RWPE2 (cell line): ENCODE results near the gene LRMDA.

Experiments used
- ATAC-seq: fragments of 200-7000 bp; cut with Tn5 transposase; 3 replicates; pipeline ENCODE4 v1.9.1; 2021; ENCODE audit warnings: low read depth
- DNase-seq: peaks from one replicate; pipeline ENCODE4 v3.0.0-alpha.2; 2020; ENCODE audit warnings: low spot score
- H3K27ac ChIP-seq: fragments of 450-650 bp; 2 replicates; pipeline ENCODE4 v1.5.1; 2017; ENCODE audit warnings: mild to moderate bottlenecking; ENCODE audit not compliant: poor library complexity, severe bottlenecking
- H3K27me3 ChIP-seq: fragments of 250-450 bp; sonication (Bioruptor Pico); 2 replicates; pipeline ENCODE4 v1.5.1; 2021; ENCODE audit warnings: mild to moderate bottlenecking, moderate library complexity; ENCODE audit not compliant: insufficient read depth, poor library complexity, severe bottlenecking
- H3K36me3 ChIP-seq: fragments of 250-450 bp; sonication (Bioruptor Pico); 2 replicates; pipeline ENCODE4 v1.5.1; 2020; ENCODE audit warnings: low read depth, mild to moderate bottlenecking, moderate library complexity
- H3K4me1 ChIP-seq: fragments of 250-450 bp; sonication (Bioruptor Pico); 2 replicates; pipeline ENCODE4 v1.5.1; 2021; ENCODE audit warnings: mild to moderate bottlenecking, moderate library complexity; ENCODE audit not compliant: insufficient read depth, poor library complexity, severe bottlenecking
- H3K4me3 ChIP-seq: fragments of 250-450 bp; sonication (Bioruptor Pico); 2 replicates; pipeline ENCODE4 v1.5.1; 2021; ENCODE audit warnings: mild to moderate bottlenecking, moderate library complexity; ENCODE audit not compliant: severe bottlenecking
- H3K9me3 ChIP-seq: fragments of 250-450 bp; sonication (Bioruptor Pico); 2 replicates; pipeline ENCODE4 v1.5.1; 2021; ENCODE audit warnings: mild to moderate bottlenecking, moderate library complexity; ENCODE audit not compliant: severe bottlenecking
- TF ChIP-seq, protein P1 (sequence below): fragments of 450-650 bp; IDR thresholded peaks from one replicate; pipeline ENCODE4 v1.5.1; 2017; ENCODE audit warnings: mild to moderate bottlenecking, moderate library complexity; ENCODE audit not compliant: poor library complexity, severe bottlenecking

LRMDA gene

DNA sequence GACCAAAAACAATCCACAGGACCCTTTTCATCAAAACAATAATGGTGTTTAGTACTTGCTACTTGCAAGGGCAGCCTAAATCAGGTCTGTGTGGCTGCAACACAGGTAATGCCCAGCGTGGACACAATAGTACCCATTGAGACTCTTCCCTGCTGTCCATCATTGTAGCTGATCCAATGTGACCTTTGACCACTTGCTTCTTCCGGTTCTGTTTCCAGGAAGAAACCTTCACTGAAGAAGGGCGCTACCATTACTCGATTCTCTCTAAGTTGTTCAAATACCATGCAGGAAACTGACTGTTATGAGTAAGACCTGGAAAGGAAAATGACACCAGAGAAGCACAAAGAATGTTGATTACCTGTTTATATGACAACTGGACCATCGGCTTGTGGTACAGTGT lies 1128.9 kb downstream of the LRMDA start:
- H3K4me3 ChIP-seq = no peak overlapping the region
- TF ChIP-seq, protein P1, sequence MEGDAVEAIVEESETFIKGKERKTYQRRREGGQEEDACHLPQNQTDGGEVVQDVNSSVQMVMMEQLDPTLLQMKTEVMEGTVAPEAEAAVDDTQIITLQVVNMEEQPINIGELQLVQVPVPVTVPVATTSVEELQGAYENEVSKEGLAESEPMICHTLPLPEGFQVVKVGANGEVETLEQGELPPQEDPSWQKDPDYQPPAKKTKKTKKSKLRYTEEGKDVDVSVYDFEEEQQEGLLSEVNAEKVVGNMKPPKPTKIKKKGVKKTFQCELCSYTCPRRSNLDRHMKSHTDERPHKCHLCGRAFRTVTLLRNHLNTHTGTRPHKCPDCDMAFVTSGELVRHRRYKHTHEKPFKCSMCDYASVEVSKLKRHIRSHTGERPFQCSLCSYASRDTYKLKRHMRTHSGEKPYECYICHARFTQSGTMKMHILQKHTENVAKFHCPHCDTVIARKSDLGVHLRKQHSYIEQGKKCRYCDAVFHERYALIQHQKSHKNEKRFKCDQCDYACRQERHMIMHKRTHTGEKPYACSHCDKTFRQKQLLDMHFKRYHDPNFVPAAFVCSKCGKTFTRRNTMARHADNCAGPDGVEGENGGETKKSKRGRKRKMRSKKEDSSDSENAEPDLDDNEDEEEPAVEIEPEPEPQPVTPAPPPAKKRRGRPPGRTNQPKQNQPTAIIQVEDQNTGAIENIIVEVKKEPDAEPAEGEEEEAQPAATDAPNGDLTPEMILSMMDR = no peak
- no peak overlapping the region for H3K27ac ChIP-seq
- no peaks in the 10 kb centered on the region for H3K27me3 ChIP-seq
- H3K4me1 ChIP-seq = no peaks in the 10 kb centered on the region
- DNase-seq = no peak
- ATAC-seq = no peak
- no peaks in the 10 kb centered on the region for H3K9me3 ChIP-seq
- no peaks in the 10 kb centered on the region for H3K36me3 ChIP-seq

DNA sequence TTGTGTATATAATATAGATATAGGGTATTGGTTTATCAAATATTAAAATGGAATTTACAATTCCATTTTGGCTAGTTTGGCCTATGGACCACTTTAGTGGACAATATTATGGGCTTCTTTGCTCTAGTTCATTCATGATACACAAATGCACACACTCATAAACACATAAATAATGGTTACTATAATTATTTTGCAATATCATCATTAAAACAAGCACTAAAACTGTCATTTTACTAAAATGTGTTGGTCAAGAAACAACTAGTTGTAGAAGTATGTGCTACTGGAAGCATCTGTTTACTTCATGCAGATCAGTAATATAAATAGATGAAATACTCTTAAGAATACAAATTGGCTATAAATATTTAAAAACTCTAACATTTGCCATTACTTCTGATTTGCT lies 1131.9 kb downstream of the LRMDA start:
- TF ChIP-seq, protein P1 = no peak
- H3K27ac ChIP-seq = no peak overlapping the region
- no peaks in the 10 kb centered on the region for H3K36me3 ChIP-seq
- no peak overlapping the region for H3K4me3 ChIP-seq
- no peaks in the 10 kb centered on the region for H3K27me3 ChIP-seq
- ATAC-seq = no peak
- no peaks in the 10 kb centered on the region for H3K9me3 ChIP-seq
- no peaks in the 10 kb centered on the region for H3K4me1 ChIP-seq
- DNase-seq = no peak

DNA sequence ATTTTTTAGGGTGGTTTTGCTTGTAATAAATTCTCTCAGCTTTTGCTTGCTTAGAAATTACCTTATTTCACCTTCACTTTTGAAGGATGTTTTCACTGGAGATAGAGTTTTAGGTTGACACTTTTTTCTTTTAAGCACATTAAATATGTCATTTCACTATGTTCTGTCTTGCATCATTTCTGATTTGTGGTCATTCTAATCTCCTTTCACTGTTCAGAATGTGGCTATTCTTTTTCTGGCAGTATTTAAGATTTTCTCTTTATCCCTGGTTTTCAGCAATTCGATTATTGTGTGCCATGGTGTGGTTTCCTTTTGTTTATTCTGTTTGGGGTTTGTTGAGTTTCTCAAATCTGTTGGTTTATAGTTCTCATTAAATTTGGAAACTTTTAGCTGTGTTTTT lies 1140.6 kb downstream of the LRMDA start:
- Histone ChIP-seq H3K4me3 (no peak overlapping the region), H3K9me3 (no peaks in the 10 kb centered on the region), H3K27ac (no peak overlapping the region), H3K36me3 (no peaks in the 10 kb centered on the region), H3K4me1 (no peaks in the 10 kb centered on the region), H3K27me3 (no peaks in the 10 kb centered on the region)
- DNase-seq (no peak), ATAC-seq (no peak)
- TF ChIP-seq, protein P1 = no peak

DNA sequence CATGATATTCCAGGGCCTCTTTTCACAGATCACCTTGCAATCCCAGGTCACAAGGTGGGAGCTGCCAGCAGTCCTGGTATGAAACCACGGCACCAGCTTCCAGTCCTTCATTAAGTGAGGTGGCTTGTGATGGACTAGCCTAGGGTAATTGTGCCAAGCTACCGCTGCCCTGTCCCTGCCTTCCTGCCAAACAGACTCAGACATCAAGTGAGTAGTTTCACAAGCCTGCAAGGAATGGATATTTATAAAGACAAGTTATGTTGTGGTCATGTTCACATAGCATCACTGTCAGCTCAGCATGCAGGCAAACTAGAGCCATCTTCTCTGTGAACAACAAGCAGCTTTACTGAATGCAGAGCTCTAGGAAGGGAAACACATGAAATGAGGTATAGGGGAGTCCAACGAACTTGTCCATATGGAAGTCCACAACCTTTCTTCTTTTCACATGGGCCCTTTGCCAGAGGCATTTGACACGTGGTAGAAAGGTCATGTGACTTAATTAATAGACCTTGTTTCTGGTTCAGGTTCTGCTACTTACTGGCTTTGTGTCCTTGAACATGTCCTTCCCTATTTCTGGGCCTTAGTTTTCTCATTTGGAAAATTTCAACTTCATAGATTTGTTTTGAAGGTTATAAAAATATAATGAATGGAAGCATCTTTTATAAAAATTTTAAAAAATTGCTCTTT lies 1145.0 kb downstream of the LRMDA start:
- no peak for ATAC-seq

DNA sequence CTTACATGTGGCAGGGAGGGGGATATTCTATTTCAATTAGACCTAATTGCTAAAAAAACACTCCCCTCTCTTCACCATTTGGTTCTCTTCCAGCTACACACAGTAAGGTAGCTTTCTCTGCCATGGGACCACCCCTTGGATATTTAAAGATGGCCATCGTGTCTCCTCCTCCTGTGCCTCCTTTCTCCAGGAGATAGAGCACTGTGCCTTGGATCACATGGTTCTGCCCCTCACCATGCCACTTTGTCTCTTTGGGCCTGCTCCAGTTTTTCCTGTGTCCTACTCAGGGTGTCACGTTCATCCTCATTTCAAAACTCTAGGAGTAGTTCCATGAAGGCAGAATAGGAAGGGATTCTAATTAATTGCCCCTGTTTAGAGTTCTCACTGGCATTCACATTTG lies 1146.0 kb downstream of the LRMDA start:
- TF ChIP-seq, protein P1 = no peak
- ATAC-seq (no peak), DNase-seq (no peak)

More for the DNA sequence above, 1145.0 kb downstream of the LRMDA start:
- Histone ChIP-seq H3K36me3 (no peaks in the 10 kb centered on the region), H3K27me3 (no peaks in the 10 kb centered on the region), H3K27ac (no peak overlapping the region), H3K4me3 (no peak overlapping the region), H3K9me3 (no peaks in the 10 kb centered on the region), H3K4me1 (no peaks in the 10 kb centered on the region)
- no peak for DNase-seq
- TF ChIP-seq, protein P1 = no peak

More for the DNA sequence above, 1146.0 kb downstream of the LRMDA start:
- H3K36me3 ChIP-seq = no peaks in the 10 kb centered on the region
- no peaks in the 10 kb centered on the region for H3K9me3 ChIP-seq
- H3K27me3 ChIP-seq = no peaks in the 10 kb centered on the region
- no peak overlapping the region for H3K27ac ChIP-seq
- H3K4me1 ChIP-seq = no peaks in the 10 kb centered on the region
- no peak overlapping the region for H3K4me3 ChIP-seq
